ENCODE data around the gene BCR.
"Not testable (repeated sequence)": the region's sequence is repeated elsewhere in the genome, so short reads cannot be mapped to it uniquely, and the experiment has no call there.

BCR gene

GRCh38 chr22:23289851-23290724 lies 109.8 kb downstream of the BCR start:
- peak; percentile 86 for DNase-seq (ENCODE audit: low spot score)

DNA sequence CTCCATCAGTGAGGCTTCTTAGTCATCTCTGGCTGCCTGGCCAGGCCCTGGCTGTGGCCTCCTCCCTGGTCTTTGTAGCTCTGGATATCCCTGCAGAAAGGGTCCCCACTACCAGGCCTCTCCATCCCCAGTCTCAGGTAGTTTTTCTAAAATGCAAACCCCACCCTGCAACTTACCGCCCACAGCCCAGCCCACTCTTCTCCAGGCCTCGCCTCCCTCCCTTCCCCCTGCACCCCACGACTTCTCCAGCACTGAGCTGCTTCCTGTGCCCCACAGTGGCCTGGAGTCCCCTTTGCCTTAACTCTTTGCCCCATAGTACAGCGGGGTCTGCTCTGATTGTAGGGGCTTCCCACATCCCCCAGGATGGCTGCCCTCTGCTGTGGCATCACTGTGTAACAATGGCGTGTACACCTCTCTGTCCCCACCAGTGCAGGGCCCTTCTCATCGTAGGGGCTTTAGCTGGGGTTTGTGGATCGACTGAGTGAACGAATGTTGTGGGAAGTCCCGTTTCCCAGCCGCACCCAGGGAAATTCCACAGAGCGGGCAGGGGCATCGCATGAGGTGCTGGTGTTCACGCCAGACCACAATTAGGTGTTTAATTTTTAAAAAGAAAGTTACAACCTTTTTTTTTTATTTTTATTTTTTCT lies 111.6 kb downstream of the BCR start:
- no peak for DNase-seq (ENCODE audit: low spot score)

- DNase-seq (ENCODE audit: low spot score): no peak
Measured at GRCh38 chr22:23292453-23293350, 112.4 kb downstream of the BCR start.

- no peak for DNase-seq (ENCODE audit: low spot score)
Measured at GRCh38 chr22:23293720-23294119, 113.4 kb downstream of the BCR start.

GRCh38 chr22:23294221-23294620 lies 113.9 kb downstream of the BCR start:
- DNase-seq (ENCODE audit: low spot score): no peak

DNA sequence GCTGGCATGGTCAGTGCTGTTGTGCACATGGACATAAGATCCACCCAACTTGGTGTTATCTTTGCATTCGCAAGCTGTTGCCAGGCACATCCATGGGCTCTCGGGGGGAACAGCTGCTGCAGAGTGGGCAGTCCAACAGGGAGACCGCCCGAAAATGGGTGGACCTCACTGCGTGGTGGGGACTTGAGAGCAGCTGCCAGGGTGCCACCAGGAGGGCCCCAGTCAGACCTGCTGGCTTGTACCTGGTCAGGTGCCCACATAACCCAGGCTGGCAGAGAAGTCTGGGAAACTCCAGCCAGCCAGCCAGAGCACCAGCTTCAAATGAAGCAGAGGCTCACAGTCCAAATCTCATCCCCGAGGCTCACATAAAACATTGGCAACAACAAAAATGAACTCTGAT lies 120.2 kb downstream of the BCR start:
- no peak for DNase-seq (ENCODE audit: low spot score)

- no peak for DNase-seq (ENCODE audit: low spot score)
Measured at GRCh38 chr22:23301591-23301990, 121.3 kb downstream of the BCR start.

GRCh38 chr22:23302171-23303002 lies 122.1 kb downstream of the BCR start:
- DNase-seq (ENCODE audit: low spot score): no peak

GRCh38 chr22:23305321-23305910 lies 125.1 kb downstream of the BCR start:
- peak; percentile 52 for DNase-seq (ENCODE audit: low spot score)

DNA sequence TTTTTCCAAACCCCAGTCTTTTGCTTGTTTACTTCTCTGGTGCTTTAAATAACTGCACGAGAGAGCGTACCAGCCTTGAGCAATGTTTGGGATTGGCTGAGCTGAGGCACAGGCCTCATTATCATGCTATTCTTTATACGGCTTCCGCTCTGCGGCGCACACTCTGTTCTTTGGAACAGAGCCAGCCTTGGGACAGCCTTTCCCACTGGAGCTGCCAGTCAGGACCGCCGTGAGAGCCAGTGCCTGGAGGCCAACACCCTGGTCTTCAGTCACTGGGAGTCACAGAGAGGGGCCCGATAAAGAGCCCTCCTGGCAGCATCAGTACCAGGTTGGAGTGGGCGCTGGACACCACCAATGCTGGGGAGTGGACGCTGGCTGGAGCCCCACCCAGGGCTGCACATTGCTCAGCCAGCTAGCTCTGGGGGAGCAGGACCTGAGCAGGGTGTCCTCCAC lies 125.6 kb downstream of the BCR start:
- no peak for DNase-seq (ENCODE audit: low spot score)

DNA sequence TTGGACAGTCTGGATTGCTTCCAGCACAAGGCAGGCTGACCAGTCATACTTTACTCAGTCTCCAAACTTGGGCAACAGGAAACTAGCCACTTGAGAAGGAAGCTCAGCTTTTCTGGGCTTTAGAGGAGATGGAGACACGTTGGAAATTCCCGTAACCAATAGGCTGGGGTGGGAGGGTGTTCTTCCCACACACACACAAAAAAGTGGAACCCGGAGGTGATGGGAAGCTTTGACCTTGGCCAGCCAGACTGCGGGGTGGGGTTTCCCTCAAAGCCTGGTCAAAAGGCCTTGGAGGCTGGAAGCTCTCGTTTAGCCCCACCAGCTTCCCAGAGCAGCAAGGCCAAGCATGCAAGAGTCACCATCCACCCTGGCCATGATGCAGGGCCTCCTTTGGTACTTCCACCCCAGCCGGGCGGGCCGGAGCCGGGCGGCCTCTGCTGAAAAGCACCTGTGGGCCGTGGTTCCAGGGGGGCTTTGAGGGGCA lies 126.2 kb downstream of the BCR start:
- no peak for DNase-seq (ENCODE audit: low spot score)

DNA sequence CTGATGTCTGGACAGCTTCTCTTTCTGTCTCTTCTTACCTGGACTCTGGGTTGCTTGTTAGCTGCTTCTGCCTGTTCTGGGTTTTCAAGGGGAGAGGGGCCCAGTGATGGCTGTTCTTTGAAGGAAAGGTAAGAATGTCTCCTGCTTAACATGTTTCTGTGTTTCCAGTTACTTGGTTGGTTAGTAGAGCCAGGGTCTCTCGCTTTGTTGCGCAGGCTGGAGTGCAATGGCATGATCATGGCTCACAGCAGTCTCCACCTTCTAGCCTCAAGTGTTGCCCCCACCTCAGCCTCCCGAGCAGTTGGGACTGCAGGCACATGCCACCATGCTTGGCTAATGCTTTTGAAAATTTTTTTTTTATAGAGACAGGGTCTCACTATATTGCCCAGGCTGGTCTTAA lies 126.6 kb downstream of the BCR start:
- DNase-seq (ENCODE audit: low spot score): no peak

DNA sequence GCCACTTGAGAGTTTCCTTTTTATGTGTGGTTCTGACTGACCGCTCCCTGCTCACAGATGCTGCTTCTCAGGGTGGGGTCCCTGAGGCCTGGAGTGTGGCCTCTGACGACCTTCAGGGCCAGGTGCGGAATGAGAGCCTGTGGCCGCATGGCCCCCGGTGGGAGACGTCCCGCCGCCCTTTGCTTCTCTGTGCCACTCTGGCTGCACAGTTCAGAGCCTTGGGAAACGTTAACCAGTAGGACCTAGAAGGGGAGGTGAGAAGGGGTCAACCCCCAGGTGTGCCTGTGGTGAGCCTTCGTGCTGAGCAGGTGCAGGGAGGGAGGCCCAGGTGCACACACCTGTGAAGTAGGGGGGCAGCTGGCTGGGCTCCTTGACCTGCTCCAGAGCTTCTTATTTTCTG lies 127.2 kb downstream of the BCR start:
- DNase-seq (ENCODE audit: low spot score): not testable (repeated sequence)

DNA sequence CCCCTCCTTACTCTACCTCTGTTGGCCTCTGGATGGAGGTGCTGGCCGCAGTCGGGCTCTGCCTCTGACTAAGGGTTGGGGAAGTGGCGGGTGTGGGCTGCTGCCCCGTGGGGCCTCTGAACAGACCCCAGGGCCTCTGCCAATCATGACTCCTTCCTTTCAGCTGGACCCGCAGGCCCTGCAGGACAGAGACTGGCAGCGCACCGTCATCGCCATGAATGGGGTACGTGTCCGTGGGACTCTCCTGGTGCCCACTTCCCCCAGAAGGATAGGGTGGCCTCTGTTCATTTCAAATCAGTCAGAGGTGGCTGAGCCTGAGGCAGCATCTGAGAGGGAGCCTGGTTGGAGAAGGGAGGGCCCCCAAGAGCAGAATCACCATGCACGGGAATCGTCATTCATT lies 129.0 kb downstream of the BCR start:
- not testable (repeated sequence) for DNase-seq (ENCODE audit: low spot score)

DNA sequence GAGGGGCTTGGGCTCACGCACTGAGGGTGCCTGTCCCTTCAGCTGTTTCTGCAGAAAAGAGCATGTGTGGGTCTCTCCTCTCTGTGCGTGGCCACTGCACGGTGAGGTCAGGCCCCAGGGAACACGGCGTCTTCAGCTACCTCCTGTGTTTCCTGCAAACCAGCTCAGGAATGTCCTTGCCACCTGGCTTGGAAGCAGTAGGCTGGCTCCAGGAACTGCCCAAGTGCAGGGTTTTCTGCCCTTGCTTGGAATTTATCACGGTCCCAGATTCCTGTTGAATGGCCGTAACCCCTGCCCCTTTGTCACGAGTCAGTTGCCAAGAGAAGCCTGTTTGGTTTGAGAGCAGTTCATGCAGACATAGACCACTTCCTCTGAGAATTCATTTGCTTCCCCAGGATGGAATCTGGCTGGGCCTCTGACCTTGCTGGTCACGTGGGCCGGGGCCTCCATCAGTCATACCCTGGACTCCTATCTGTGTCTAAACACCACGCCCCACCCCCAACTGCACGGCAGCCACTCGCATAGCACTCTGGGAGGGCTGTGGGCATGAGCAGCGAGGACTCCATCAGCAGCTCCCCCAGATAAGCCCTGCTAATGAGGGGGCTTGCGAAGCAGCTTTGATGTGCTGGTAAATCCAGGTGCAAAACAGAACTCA lies 130.3 kb downstream of the BCR start:
- not testable (repeated sequence) for DNase-seq (ENCODE audit: low spot score)

DNA sequence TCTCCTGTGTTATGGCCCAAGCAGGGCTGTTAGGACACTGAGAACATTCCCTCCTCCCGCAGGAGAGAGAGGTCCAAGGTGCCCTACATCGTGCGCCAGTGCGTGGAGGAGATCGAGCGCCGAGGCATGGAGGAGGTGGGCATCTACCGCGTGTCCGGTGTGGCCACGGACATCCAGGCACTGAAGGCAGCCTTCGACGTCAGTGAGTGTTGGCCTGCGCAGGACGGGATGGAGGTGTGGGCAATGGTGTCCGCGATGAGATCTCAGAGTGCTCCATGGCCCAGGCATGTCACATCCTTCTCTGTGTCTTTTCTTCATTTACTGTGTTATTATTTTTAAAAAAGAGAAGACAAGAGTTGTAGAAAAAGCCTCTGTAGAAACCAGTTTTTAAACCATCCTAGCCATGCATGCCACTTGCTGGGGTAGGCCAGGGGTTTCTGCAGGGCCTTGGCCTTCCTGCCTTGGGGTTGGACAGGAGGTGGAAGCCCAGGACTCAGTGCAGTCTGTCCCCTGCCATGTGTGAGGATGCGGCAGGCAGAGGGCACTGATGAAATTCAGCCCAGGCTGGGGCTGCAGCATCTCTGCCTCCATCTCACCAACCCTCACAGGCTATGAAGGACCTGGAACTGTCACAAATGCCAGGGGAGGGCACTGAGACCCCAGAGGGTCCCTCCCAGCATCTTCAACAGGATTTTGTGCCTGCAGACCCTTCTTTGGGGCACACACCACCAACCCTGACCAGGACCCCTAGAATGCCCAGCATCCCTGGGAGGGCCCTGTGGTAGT lies 131.5 kb downstream of the BCR start:
- not testable (repeated sequence) for DNase-seq (ENCODE audit: low spot score)

- DNase-seq (ENCODE audit: low spot score): no peak
Measured at GRCh38 chr22:23313791-23314567, 133.7 kb downstream of the BCR start.

DNA sequence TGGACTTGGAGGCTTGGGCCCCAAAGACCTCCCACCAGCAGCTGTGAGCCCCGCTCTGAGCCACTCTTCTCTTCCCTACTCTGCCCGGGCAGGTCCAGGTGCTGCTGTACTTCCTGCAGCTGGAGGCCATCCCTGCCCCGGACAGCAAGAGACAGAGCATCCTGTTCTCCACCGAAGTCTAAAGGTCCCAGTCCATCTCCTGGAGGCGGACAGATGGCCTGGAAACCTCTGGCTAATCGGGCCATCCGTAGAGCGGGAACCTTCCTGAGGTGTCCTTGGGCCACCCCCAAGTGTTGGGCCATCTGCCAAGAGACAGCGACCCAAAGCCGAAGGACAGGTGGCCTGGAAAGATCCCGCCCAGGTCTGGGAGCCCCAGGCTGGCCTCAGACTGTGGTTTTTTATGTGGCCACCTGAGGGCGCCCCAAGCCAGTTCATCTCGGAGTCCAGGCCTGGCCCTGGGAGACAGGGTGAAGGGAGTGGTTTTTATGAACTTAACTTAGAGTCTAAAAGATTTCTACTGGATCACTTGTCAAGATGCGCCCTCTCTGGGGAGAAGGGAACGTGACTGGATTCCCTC lies 135.1 kb downstream of the BCR start:
- peak; percentile 82 for DNase-seq (ENCODE audit: low spot score)

Measured in GM03348 (cell line).